Neuronal stem cell (in vitro differentiated cells): ENCODE results near the gene ACAP1.

Experiments
- DNase-seq: peaks from one replicate; pipeline ENCODE4 v3.0.0-alpha.2; 2013; ENCODE audit warnings: low spot score
- H2AFZ ChIP-seq: one replicate; pipeline ENCODE4 v1.6.1; 2013; ENCODE audit warnings: mild to moderate bottlenecking, low read length, inconsistent platforms
- H2AK5ac ChIP-seq: 2 replicates; pipeline ENCODE4 v1.6.1; 2013; ENCODE audit warnings: low read depth, mild to moderate bottlenecking, inconsistent platforms, low read length, moderate library complexity, mixed read lengths
- H2BK120ac ChIP-seq: 2 replicates; pipeline ENCODE4 v1.6.1; 2013; ENCODE audit warnings: low read depth, mild to moderate bottlenecking, inconsistent platforms, low read length, moderate library complexity, mixed read lengths
- H2BK12ac ChIP-seq: one replicate; pipeline ENCODE4 v1.6.1; 2013; ENCODE audit warnings: low read length, inconsistent platforms
- H2BK15ac ChIP-seq: 2 replicates; pipeline ENCODE4 v1.6.1; 2013; ENCODE audit warnings: mild to moderate bottlenecking, low read length, inconsistent platforms, mixed read lengths
- H2BK5ac ChIP-seq: one replicate; pipeline ENCODE4 v1.6.1; 2013; ENCODE audit warnings: inconsistent platforms, mild to moderate bottlenecking, low read length, moderate library complexity
- H3K14ac ChIP-seq: one replicate; pipeline ENCODE4 v1.6.1; 2013; ENCODE audit warnings: low read length, inconsistent platforms
- H3K18ac ChIP-seq: 2 replicates; pipeline ENCODE4 v1.6.1; 2013; ENCODE audit warnings: low read length, inconsistent platforms
- H3K23ac ChIP-seq: 2 replicates; pipeline ENCODE4 v1.6.1; 2013; ENCODE audit warnings: low read depth, mild to moderate bottlenecking, mixed read lengths, low read length, inconsistent platforms; ENCODE audit not compliant: poor library complexity
- H3K27ac ChIP-seq: replicated peaks from 3 replicates; pipeline ENCODE4 v1.5.1; 2013; ENCODE audit warnings: low read length, inconsistent platforms
- H3K27me3 ChIP-seq, 3 experiments: 2 replicates each; pipeline ENCODE4 v1.6.1; 2013; ENCODE audit warnings: low read length in 3 of 3, mild to moderate bottlenecking in 2 of 3, inconsistent platforms in 1 of 3, low read depth in 1 of 3, mixed read lengths in 1 of 3, moderate library complexity in 1 of 3; ENCODE audit not compliant: control insufficient read depth in 3 of 3, insufficient read depth in 3 of 3
- H3K36me3 ChIP-seq, 2 donors: replicated peaks in 1 of 2; 2 replicates each; pipeline ENCODE4 v1.6.1; 2013; ENCODE audit warnings: low read length in 2 of 2; ENCODE audit not compliant: control insufficient read depth in 2 of 2, insufficient read depth in 2 of 2
- H3K4ac ChIP-seq: 2 replicates; pipeline ENCODE4 v1.6.1; 2013; ENCODE audit warnings: inconsistent platforms, mild to moderate bottlenecking, low read length, moderate library complexity
- H3K4me1 ChIP-seq, 2 donors: 1 replicate in 1 of 2; 2 replicates in 1 of 2; pipeline ENCODE4 v1.6.1; 2013; ENCODE audit warnings: low read length in 2 of 2, low read depth in 1 of 2; ENCODE audit not compliant: control insufficient read depth in 2 of 2, insufficient read depth in 1 of 2
- H3K4me2 ChIP-seq: one replicate; pipeline ENCODE4 v1.6.1; 2013; ENCODE audit warnings: mild to moderate bottlenecking, low read length, inconsistent platforms; ENCODE audit not compliant: insufficient read depth, poor library complexity, severe bottlenecking
- H3K4me3 ChIP-seq, 2 donors: 2 replicates each; pipeline ENCODE4 v1.5.1; 2013; ENCODE audit warnings: low read length in 2 of 2, mild to moderate bottlenecking in 2 of 2, inconsistent platforms in 1 of 2, moderate library complexity in 1 of 2
- H3K79me1 ChIP-seq: one replicate; pipeline ENCODE4 v1.6.1; 2013; ENCODE audit warnings: low read depth, mild to moderate bottlenecking, inconsistent platforms, low read length, moderate library complexity
- H3K9ac ChIP-seq: one replicate; pipeline ENCODE4 v1.6.1; 2013; ENCODE audit warnings: mild to moderate bottlenecking, low read depth, low read length, inconsistent platforms; ENCODE audit not compliant: poor library complexity
- H3K9me3 ChIP-seq, 2 donors: replicated peaks in 1 of 2; 2 replicates each; pipeline versions ENCODE3 to v1.6.1; 2013; ENCODE audit warnings: low read length in 2 of 2, mild to moderate bottlenecking in 2 of 2, inconsistent platforms in 1 of 2, low read depth in 1 of 2, mixed read lengths in 1 of 2, moderate library complexity in 1 of 2; ENCODE audit not compliant: control insufficient read depth in 2 of 2, insufficient read depth in 1 of 2
- H4K8ac ChIP-seq: one replicate; pipeline ENCODE4 v1.6.1; 2013; ENCODE audit warnings: low read depth, mild to moderate bottlenecking, inconsistent platforms, low read length, moderate library complexity
- H4K91ac ChIP-seq: one replicate; pipeline ENCODE4 v1.6.1; 2013; ENCODE audit warnings: low read length, low read depth, mild to moderate bottlenecking, inconsistent platforms; ENCODE audit not compliant: poor library complexity
- WGBS, 2 donors: extraction: QIAGEN DNeasy Blood & Tissue Kit; methylation state at CpG; one replicate each; pipeline ENCODE4 v1.1.7; 2013; ENCODE audit warnings: missing lambda C conversion rate in 2 of 2, mixed read lengths in 1 of 2; ENCODE audit not compliant: insufficient read length in 2 of 2, insufficient replicate concordance in 1 of 2; ENCODE audit errors: extremely low coverage in 2 of 2; 5-methylcytosine and 5-hydroxymethylcytosine counted together

Gene ACAP1

GRCh38 chr17:7327056-7327455 lies 9.3 kb upstream of the ACAP1 start:
- Histone ChIP-seq H3K18ac (no peak overlapping the region), H3K23ac (no peak overlapping the region), H2BK5ac (no peak overlapping the region), H3K9ac (no peak overlapping the region), H3K79me1 (peaks cover 18% of the 10 kb centered on the region), H4K8ac (no peak overlapping the region), H2BK12ac (peak overlapping the region; percentile 51), H3K9me3 (no peaks in the 10 kb centered on the region), H3K27ac (no peak overlapping the region), H3K36me3 (peaks cover 39 to 52% of the 10 kb centered on the region in 2 donors), H2BK15ac (no peak overlapping the region), H3K4me2 (no peak overlapping the region), H3K4me3 (no peak overlapping the region), H2AK5ac (no peak overlapping the region), H3K27me3 (no peaks in the 10 kb centered on the region), H3K14ac (no peak overlapping the region), H4K91ac (no peak overlapping the region), H2AFZ (no peak overlapping the region), H3K4ac (no peak overlapping the region), H2BK120ac (no peak overlapping the region), H3K4me1 (peaks cover 13 to 15% of the 10 kb centered on the region in 2 donors)
- no CpG with 5 or more reads among the region's 7 CpGs for WGBS, 2 donors
- DNase-seq = no peak

- Histone ChIP-seq H2AK5ac (no peak overlapping the region), H3K79me1 (peaks cover 18% of the 10 kb centered on the region), H2BK5ac (no peak overlapping the region), H4K8ac (no peak overlapping the region), H3K4me1 (peaks cover 13 to 15% of the 10 kb centered on the region in 2 donors), H3K14ac (no peak overlapping the region), H3K9me3 (no peaks in the 10 kb centered on the region), H3K4me3 (peak overlapping the region in 1 of 2 donors; percentile 4), H2BK15ac (no peak overlapping the region), H4K91ac (no peak overlapping the region), H2BK120ac (no peak overlapping the region), H3K27me3 (no peaks in the 10 kb centered on the region), H2BK12ac (no peak overlapping the region), H3K23ac (no peak overlapping the region), H3K4me2 (no peak overlapping the region), H2AFZ (no peak overlapping the region), H3K4ac (peak overlapping the region; percentile 15), H3K27ac (no peak overlapping the region), H3K9ac (no peak overlapping the region), H3K36me3 (peaks cover 34 to 47% of the 10 kb centered on the region in 2 donors), H3K18ac (no peak overlapping the region)
- WGBS, 2 donors = no CpG with 5 or more reads among the region's 17 CpGs
- DNase-seq = no peak
Observed at GRCh38 chr17:7327501-7327900, 8.8 kb upstream of the ACAP1 start.

- Histone ChIP-seq H3K4me1 (peaks cover 13 to 15% of the 10 kb centered on the region in 2 donors), H3K4ac (no peak overlapping the region), H2AK5ac (no peak overlapping the region), H3K36me3 (peaks cover 29 to 42% of the 10 kb centered on the region in 2 donors), H3K23ac (no peak overlapping the region), H2BK120ac (no peak overlapping the region), H3K9ac (no peak overlapping the region), H3K4me2 (peak overlapping the region; percentile 77), H3K9me3 (no peaks in the 10 kb centered on the region), H2BK5ac (no peak overlapping the region), H3K27me3 (no peaks in the 10 kb centered on the region), H4K8ac (no peak overlapping the region), H3K79me1 (peaks cover 18% of the 10 kb centered on the region), H3K14ac (no peak overlapping the region), H4K91ac (no peak overlapping the region), H2BK15ac (no peak overlapping the region), H3K27ac (no peak overlapping the region), H2BK12ac (no peak overlapping the region), H3K18ac (no peak overlapping the region), H2AFZ (no peak overlapping the region), H3K4me3 (peak overlapping the region in 1 of 2 donors; percentile 96)
- no peak for DNase-seq
- WGBS, 2 donors = no CpG with 5 or more reads among the region's 1 CpG
Observed at GRCh38 chr17:7328009-7328408, 8.3 kb upstream of the ACAP1 start.

GRCh38 chr17:7328840-7329373 lies 7.4 kb upstream of the ACAP1 start, which contains the start of gene NEURL4:
Gene NEURL4, minus strand, starts transcription at chr17:7329335. Its CDS starts 23 bp downstream, at chr17:7329312.
- peak within 1 kb of the TSS; percentile 59 for H4K8ac ChIP-seq
- peaks cover 14% of the 10 kb centered on the region for H3K79me1 ChIP-seq
- peak within 1 kb of the TSS; percentile 94 for H3K27ac ChIP-seq
- peaks cover 13 to 15% of the 10 kb centered on the region in 2 donors for H3K4me1 ChIP-seq
- H3K18ac ChIP-seq = peak within 1 kb of the TSS; percentile 96
- peak within 1 kb of the TSS; percentile 100 for H3K23ac ChIP-seq
- no peak within 1 kb of the TSS for H2BK12ac ChIP-seq
- H2AK5ac ChIP-seq = peak within 1 kb of the TSS; percentile 74
- H2BK120ac ChIP-seq = peak within 1 kb of the TSS; percentile 63
- peak within 1 kb of the TSS; percentile 85 for H2BK5ac ChIP-seq
- peak within 1 kb of the TSS; percentile 96 to 99 for H3K4me3 ChIP-seq
- no peaks in the 10 kb centered on the region for H3K9me3 ChIP-seq
- peaks cover 20 to 33% of the 10 kb centered on the region in 2 donors for H3K36me3 ChIP-seq
- H3K9ac ChIP-seq = peak within 1 kb of the TSS; percentile 100
- H3K4ac ChIP-seq = peak within 1 kb of the TSS; percentile 27
- no CpG with 5 or more reads among the region's 50 CpGs for WGBS, 2 donors
- no peak within 1 kb of the TSS for H4K91ac ChIP-seq
- H3K27me3 ChIP-seq = no peaks in the 10 kb centered on the region
- H2BK15ac ChIP-seq = peak within 1 kb of the TSS; percentile 46
- no peak for DNase-seq
- H2AFZ ChIP-seq = peak within 1 kb of the TSS; percentile 86
- peak within 1 kb of the TSS; percentile 100 for H3K14ac ChIP-seq
- peak within 1 kb of the TSS; percentile 87 for H3K4me2 ChIP-seq
